Mucosa of descending colon (tissue), 3 donors: ENCODE data around the gene MXI1. TPM values are rescaled to one million over a fixed set of nuclear protein-coding genes. Genes with fewer than 3 reads are reported as not detected.
A peak's percentile ranks its signal among the peaks of the same experiment; 100 is the strongest.

Experiments
- ATAC-seq: fragments of 200-7000 bp; cut with Tn5 transposase; one replicate; pipeline ENCODE4 v1.9.1; 2020; ENCODE audit warnings: mild to moderate bottlenecking, moderate library complexity
- DNase-seq, 3 donors: peaks; one replicate each; pipeline ENCODE4 v3.0.0-alpha.2; 2020
- H3K36me3 ChIP-seq: fragments of 200-600 bp; one replicate; pipeline ENCODE4 v1.8.0; 2021; ENCODE audit warnings: low read depth, mild to moderate bottlenecking
- H3K4me1 ChIP-seq: fragments of 200-600 bp; one replicate; pipeline ENCODE4 v1.8.0; 2021; ENCODE audit warnings: low read depth, mild to moderate bottlenecking
- H3K4me3 ChIP-seq: fragments of 200-600 bp; one replicate; pipeline ENCODE4 v1.8.0; 2021; ENCODE audit warnings: mild to moderate bottlenecking
- H3K9me3 ChIP-seq: fragments of 200-600 bp; one replicate; pipeline ENCODE4 v1.8.0; 2021; ENCODE audit warnings: mild to moderate bottlenecking
- CTCF ChIP-seq: fragments of 200-600 bp; IDR thresholded peaks from one replicate; pipeline ENCODE4 v1.8.0; 2022; ENCODE audit warnings: antibody characterized with exemption, mild to moderate bottlenecking
- intact Hi-C, 2 donors: fragments of 100-400 bp; cut with DNase I in 1 of 2; cut with micrococcal nuclease in 1 of 2; formaldehyde crosslinking; loops; one replicate each; pipeline versions ENCODE4 v1.11.0 to v1.11.1; 2022; cut with DNase I, micrococcal nuclease
- total RNA-seq, 3 donors: library from RNA; stranded (reverse); fragmentation: NEBNext Ultra II Directional in 2 of 3; extraction: Animal tissue kit (Norgen Biotek cat#: 25700) in 2 of 3; gene quantifications; one replicate each; pipeline versions ENCODE4 v1.2.1 to v1.2.4, GENCODE V29; 2021 to 2023
- donor health status: DM: no; HTN: no; CAD: no; lungs with moderate emphysema.
- donor health status: DM: no; HTN: no; CAD: no.
- donor health status: DM: no; HTN: yes; CAD: no.

Gene MXI1
- total RNA-seq, 3 donors from 2014 or later: 112 to 144 (median 139) TPM

DNA sequence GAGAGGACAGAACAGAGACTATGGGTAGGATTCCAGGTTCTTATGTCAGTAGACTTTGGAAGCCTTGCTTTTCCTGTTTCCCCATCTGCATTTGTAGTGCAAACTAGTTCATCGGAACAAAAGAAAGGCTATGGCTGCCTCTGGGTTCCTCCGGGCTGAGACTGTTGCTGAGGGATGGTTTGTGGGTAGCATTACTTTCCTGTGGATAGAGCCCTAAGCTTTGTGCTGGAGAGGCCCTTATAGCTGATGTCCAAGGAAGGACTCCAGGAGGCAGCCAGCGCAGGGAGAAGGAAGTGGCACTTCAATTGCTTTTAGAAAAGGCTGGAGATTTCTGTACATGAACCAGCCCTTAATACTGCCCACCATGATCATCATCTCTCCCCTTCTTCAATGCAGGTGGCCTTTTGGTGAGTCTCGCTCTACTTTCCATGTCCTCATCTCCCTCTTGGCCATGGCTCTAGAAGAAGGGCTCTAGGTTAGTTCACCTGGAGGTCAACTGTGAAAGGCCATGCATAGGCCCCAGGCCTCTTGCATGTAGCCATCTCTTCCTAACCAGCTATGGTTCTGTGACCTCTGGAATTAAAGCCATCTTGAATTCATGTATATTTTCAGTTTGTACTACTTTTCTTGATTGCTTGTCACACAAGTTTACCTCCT lies 15.4 kb downstream of the MXI1 start:
- no peak overlapping the region for H3K4me3 ChIP-seq
- TF ChIP-seq CTCF: no peak
- H3K36me3 ChIP-seq: no peaks in the 10 kb centered on the region
- H3K9me3 ChIP-seq: no peaks in the 10 kb centered on the region
- H3K4me1 ChIP-seq: peaks cover 32% of the 10 kb centered on the region
- intact Hi-C loops: no loop called here
- ATAC-seq (no peak), DNase-seq (no peak)

DNA sequence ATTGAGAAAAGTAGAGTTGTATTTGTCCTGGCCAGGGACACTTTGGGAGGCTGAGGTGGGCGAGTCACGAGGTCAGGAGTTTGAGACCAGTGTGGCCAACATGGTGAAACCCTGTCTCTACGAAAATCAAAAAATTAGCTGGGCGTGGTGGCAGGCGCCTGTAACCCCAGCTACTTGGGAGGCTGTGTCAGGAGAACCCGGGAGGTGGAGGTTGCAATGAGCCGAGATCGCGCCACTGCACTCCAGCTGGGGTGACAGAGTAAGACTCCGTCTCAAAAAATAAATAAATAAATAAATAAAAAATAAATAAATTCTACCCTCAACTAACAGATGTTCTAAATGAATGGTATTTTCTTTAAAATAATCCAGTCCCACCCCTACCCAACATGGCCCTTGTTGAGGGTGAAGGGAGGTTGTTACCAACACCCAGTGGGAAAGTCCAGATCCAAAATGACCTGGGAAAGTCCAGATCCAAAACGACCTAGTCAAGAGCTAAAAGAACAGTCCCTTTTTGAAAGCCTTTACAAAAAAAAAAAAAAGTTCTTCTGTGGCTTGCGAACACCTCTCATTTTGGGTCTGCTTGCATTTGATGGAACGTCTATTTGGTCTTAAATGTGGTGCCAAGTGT lies 16.0 kb downstream of the MXI1 start:
- TF ChIP-seq CTCF: no peak
- intact Hi-C loops: no loop called here
- no peaks in the 10 kb centered on the region for H3K36me3 ChIP-seq
- no peak overlapping the region for H3K4me3 ChIP-seq
- H3K9me3 ChIP-seq: no peaks in the 10 kb centered on the region
- peaks cover 32% of the 10 kb centered on the region for H3K4me1 ChIP-seq
- DNase-seq (no peak), ATAC-seq (no peak)

DNA sequence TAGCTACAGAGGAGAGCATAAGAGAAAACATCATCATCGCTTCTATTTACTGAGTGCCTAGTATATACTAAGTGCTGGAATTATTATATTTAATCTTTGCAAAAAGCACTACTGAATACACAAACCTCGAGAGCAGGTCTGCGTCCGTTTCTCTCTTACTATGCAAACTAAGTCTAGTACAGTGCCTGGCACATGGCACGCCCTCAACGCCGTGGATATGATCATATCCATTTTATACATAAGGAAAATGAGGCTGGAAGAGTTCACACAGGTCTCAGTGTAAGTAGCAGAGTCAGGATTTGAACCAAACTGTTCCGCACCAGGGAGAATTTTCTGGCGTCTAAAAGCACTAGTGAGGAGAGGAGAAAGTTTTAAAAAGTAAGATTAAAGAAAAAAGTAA lies 17.6 kb downstream of the MXI1 start:
- Histone ChIP-seq H3K36me3 (no peaks in the 10 kb centered on the region), H3K4me1 (peaks cover 25% of the 10 kb centered on the region), H3K9me3 (no peaks in the 10 kb centered on the region), H3K4me3 (no peak overlapping the region)
- DNase-seq: peak in 1 of 3 donors; percentile 45
- no peak for ATAC-seq
- no peak for TF ChIP-seq CTCF
- intact Hi-C loops: loop anchor here in 1 of 2 donors (5.0 kb wide), 1 partner anchor 88 kb away; no protein-coding TSS in a partner anchor

DNA sequence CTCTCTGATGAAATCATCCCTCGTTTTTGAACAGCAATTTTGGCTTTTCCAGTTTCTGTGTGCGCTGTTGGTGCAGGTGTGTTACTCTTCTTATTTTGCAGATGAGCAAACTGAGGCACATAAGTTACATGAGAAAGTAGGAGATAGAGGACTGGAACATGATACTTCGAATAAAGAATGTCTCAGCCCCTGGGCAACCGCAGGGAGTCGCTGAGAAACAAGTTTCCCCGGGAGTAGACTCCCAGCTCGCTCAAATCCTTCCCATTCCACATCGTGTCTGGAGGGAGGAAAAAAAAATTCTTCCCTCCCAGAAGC lies 18.0 kb downstream of the MXI1 start:
- Histone ChIP-seq H3K4me1 (peaks cover 25% of the 10 kb centered on the region), H3K4me3 (peak overlapping the region; percentile 24), H3K36me3 (no peaks in the 10 kb centered on the region), H3K9me3 (no peaks in the 10 kb centered on the region)
- intact Hi-C loops: loop anchor here in 1 of 2 donors (5.0 kb wide), 1 partner anchor 88 kb away; no protein-coding TSS in a partner anchor
- no peak for ATAC-seq
- no peak for TF ChIP-seq CTCF
- DNase-seq: no peak

- H3K9me3 ChIP-seq: no peaks in the 10 kb centered on the region
- intact Hi-C loops: loop anchor here in 1 of 2 donors (5.0 kb wide), 1 partner anchor 89 kb away; no protein-coding TSS in a partner anchor
- peak overlapping the region; percentile 24 for H3K4me3 ChIP-seq
- peak; percentile 79 for TF ChIP-seq CTCF
- peak; percentile 71 for ATAC-seq
- no peaks in the 10 kb centered on the region for H3K36me3 ChIP-seq
- DNase-seq: peak; percentile 92 to 95 (median 93)
- peaks cover 25% of the 10 kb centered on the region for H3K4me1 ChIP-seq
Measured at GRCh38 chr10:110225756-110226542, 18.5 kb downstream of the MXI1 start.
